Right cardiac atrium (tissue), 5 donors: Measurements from ENCODE around the gene ESR2. TPM values are rescaled to one million over a fixed set of nuclear protein-coding genes. Genes with fewer than 3 reads are reported as not detected.
"Not testable (repeated sequence)": the region's sequence is repeated elsewhere in the genome, so short reads cannot be mapped to it uniquely, and the experiment has no call there.

Experiments used
- ATAC-seq, 2 donors: fragments of 200-7000 bp; cut with Tn5 transposase; one replicate each; pipeline versions ENCODE4 v1.8.0 to v1.9.1; 2020; ENCODE audit warnings: moderate library complexity in 2 of 2, mild to moderate bottlenecking in 1 of 2
- DNase-seq, 3 donors: peaks; one replicate each; pipeline ENCODE4 v3.0.0-alpha.2; 2020
- H3K27ac ChIP-seq: one replicate; pipeline ENCODE4 v1.5.1; 2013; ENCODE audit warnings: mild to moderate bottlenecking, low read length, control low read depth, moderate library complexity
- H3K27me3 ChIP-seq: one replicate; pipeline ENCODE4 v1.6.1; 2013; ENCODE audit not compliant: control insufficient read depth, insufficient read depth
- H3K4me1 ChIP-seq: one replicate; pipeline ENCODE4 v1.6.1; 2013; ENCODE audit warnings: low read length; ENCODE audit not compliant: control insufficient read depth, insufficient read depth
- H3K4me3 ChIP-seq: one replicate; pipeline ENCODE4 v1.5.1; 2013; ENCODE audit warnings: low read length, control low read depth
- H3K9me3 ChIP-seq: one replicate; pipeline ENCODE4 v1.6.1; 2013; ENCODE audit warnings: low read length; ENCODE audit not compliant: control insufficient read depth
- WGBS: extraction: QIAGEN DNeasy Blood & Tissue Kit; methylation state at CpG from one replicate; pipeline ENCODE4 v1.1.7; 2013; 5-methylcytosine and 5-hydroxymethylcytosine counted together
- intact Hi-C, 4 donors: fragments of 100-400 bp; cut with DNase I; formaldehyde crosslinking; loops; one replicate each; pipeline versions ENCODE4 v1.11.0 to v1.14.0; 2022 to 2023
- long read RNA-seq, 4 donors: library from polyadenylated mRNA; unstranded; transcript quantifications; one replicate each; pipeline ENCODE4 v2.0.0, GENCODE V29; 2020 to 2021
- polyA plus RNA-seq: library from polyadenylated mRNA; stranded (reverse); fragments of 200-250 nt; gene quantifications from one replicate; pipeline ENCODE4 v1.2.3, GENCODE V29; 2013
- total RNA-seq, 4 donors: library from RNA; stranded (reverse); fragmentation: NEBNext Ultra II Directional; extraction: Animal tissue kit (Norgen Biotek cat#: 25700); gene quantifications; one replicate each; pipeline ENCODE4 v1.2.1, GENCODE V29; 2021
- donor health status: healthy with polysubstance abuse.
- donor health status: DM: no; HTN: yes; CAD: no.
- donor health status: DM: no; HTN: no; CAD: no.
- donor health status: DM: no; HTN: yes; CAD: no; lungs with severe emphysema.
- donor health status: DM: yes; HTN: yes; CAD: no.

The ESR2 gene
- total RNA-seq (under 1 TPM; 0.14 to 0.60 (median 0.36) TPM), polyA plus RNA-seq (0.11 TPM)
- long read RNA-seq, donor 1, partial matches to known transcripts = 0 of 4 reads
- long read RNA-seq, donor 1, other reads (novel, unspliced or antisense) = 4 of 4 reads
- long read RNA-seq, donor 2, partial matches to known transcripts = 0 of 3 reads
- long read RNA-seq, donor 2, other reads (novel, unspliced or antisense) = 3 of 3 reads
- long read RNA-seq, donor 3, partial matches to known transcripts = 0 of 2 reads
- long read RNA-seq, donor 3, other reads (novel, unspliced or antisense) = 2 of 2 reads
- long read RNA-seq, donor 4 = 0 reads

GRCh38 chr14:64293976-64294671 lies at the start of gene ESR2:
Gene ESR2 (minus strand): TSS chr14:64294371. CDS start chr14:64282985, 11,386 bp downstream.
- H3K9me3 ChIP-seq = no peaks in the 10 kb centered on the region
- H3K4me3 ChIP-seq = peak within 1 kb of the TSS; percentile 41
- H3K27me3 ChIP-seq = no peaks in the 10 kb centered on the region
- intact Hi-C loops = loop anchor here in 3 of 4 donors (2.0 to 10.0 kb wide), 3 partner anchors 129 to 135 kb away; no protein-coding TSS in a partner anchor
- DNase-seq (peak; percentile 22 to 61 (median 59)), ATAC-seq (peak; percentile 73 to 75)
- 2% methylated on average over 49 of the region's 49 CpGs for WGBS
- no peak within 1 kb of the TSS for H3K27ac ChIP-seq
- no peaks in the 10 kb centered on the region for H3K4me1 ChIP-seq

DNA sequence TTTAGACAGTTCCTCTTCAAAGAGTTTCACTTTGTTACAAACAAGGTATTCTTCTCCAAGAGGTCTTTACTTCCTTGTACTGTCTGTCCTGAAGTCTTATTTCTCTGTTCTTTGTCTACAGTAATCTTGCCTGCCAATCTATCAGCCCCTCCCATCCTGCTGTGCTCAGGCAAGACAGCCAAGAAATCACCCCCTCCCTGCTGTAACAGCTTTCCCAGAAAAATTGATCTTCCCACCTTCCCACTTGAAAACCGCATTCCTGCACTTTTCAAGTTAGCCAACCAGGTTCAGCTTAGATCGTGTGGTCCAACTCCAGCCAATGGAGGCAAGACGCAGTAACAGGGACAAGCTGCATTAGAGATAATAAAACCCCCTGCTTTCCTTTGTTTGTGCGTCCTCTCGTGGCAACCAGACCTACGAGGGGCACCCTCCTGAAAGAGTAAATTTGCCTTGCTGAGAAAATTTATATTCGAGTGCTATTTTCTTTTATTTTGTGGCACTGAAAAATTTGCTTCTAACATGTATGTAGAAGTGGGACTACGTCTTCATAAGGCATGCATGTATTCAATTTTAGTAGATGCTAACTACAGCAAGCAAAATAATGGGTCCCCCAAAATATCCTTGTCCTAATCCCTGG lies 46.5 kb upstream of the ESR2 start:
- DNase-seq (no peak), ATAC-seq (no peak)
- intact Hi-C loops = loop anchor here in 2 of 4 donors (10.0 kb wide), 3 partner anchors 134 to 294 kb away; partner anchors contain the start of genes ZBTB1 (in 1 of the 2) and ZBTB25 (in 1 of the 2)
- no peak overlapping the region for H3K4me3 ChIP-seq
- WGBS = 94% methylated on average over 8 of the region's 8 CpGs
- H3K27me3 ChIP-seq = no peaks in the 10 kb centered on the region
- H3K4me1 ChIP-seq = no peaks in the 10 kb centered on the region
- H3K27ac ChIP-seq = no peak overlapping the region
- no peaks in the 10 kb centered on the region for H3K9me3 ChIP-seq

DNA sequence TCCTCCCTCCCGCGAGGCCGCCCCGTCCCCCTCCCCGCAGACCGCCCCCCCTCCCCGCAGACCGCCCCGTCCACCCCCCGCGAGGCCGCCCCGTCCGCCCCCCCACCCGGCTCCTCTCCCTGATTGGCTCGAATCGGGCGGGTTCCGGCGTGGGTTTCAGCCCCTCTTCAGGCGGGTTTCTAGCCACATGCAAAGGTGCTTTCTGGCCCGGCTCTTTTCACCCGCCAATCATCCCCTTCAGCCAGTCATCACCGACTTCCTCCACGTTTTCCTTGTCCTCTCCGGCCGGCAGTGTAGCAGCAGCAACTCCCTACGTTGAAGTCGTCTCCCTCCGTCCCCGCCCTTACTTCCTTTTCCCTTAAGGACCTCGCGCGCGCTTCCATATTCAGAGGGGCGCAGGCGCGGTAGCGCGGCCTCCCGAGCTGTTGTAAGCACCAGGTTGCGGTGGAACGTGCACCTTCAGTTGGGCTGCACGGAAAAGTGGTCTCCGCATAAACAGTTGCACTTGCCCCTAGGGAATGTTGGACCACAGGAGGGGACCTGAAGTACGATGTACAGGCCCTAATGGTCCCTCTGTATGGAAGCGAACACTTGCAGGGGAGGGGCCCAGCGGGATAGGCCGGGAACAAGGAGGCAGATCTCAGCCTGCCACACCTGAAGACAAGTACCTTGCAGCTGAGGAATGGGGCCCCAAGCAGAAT lies 44.6 kb upstream of the ESR2 start:
- Histone ChIP-seq H3K4me1 (no peaks in the 10 kb centered on the region), H3K27me3 (no peaks in the 10 kb centered on the region), H3K27ac (peak overlapping the region; percentile 54), H3K4me3 (peak overlapping the region; percentile 68), H3K9me3 (no peaks in the 10 kb centered on the region)
- whole genome bisulfite sequencing = 2% methylated on average over 46 of the region's 49 CpGs
- DNase-seq (peak; percentile 95 to 96 (median 96)), ATAC-seq (peak; percentile 97)
- intact Hi-C loops = no loop called here

DNA sequence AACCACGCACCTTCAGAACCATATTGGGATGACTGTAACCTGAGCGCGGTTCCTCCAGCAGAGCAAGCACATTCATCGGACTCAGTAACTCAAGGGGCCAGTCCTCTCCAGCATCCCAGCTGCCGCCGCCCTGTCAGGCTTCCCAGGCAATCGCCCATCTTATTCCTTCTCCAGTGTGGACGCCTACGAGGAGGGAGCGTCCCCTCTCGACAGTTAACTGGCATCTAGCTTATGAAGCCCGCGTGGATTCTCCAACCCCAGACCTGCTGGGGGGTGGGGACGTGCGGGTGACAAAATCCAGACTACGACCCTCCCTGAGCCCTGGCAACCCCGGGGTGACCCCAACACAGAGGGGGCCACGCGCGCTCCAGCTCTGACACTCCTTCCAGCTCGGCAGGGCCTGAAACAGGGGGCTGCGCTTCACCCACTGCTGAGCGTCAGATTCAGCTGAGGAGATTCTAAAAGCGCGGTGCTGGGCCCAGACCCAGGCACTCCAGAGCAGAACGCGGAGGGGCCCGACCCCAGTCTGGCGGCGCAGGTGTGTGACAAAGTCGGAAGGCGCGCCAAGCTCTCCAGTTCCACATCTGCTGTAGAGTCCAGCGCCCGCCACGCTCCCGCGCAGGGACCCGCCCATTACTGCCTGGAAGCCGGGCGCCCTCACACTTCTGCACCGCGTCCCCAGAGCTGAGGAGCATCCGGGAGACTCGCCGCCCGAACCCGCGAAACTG lies 43.9 kb upstream of the ESR2 start:
- under 1% methylated on average over 49 of the region's 49 CpGs for WGBS
- DNase-seq (peak in 1 of 3 donors; percentile 71), ATAC-seq (peak; percentile 84 to 86)
- H3K9me3 ChIP-seq = no peaks in the 10 kb centered on the region
- H3K27ac ChIP-seq = peak overlapping the region; percentile 21
- H3K4me1 ChIP-seq = no peaks in the 10 kb centered on the region
- no peaks in the 10 kb centered on the region for H3K27me3 ChIP-seq
- H3K4me3 ChIP-seq = peak overlapping the region; percentile 68
- intact Hi-C loops = no loop called here

GRCh38 chr14:64329149-64329548 lies 35.0 kb upstream of the ESR2 start:
- ATAC-seq (no peak), DNase-seq (no peak)
- intact Hi-C loops = no loop called here
- WGBS = 82% methylated on average over 3 of the region's 3 CpGs
- Histone ChIP-seq H3K27me3 (no peaks in the 10 kb centered on the region), H3K27ac (no peak overlapping the region), H3K4me3 (no peak overlapping the region), H3K9me3 (no peaks in the 10 kb centered on the region), H3K4me1 (no peaks in the 10 kb centered on the region)

DNA sequence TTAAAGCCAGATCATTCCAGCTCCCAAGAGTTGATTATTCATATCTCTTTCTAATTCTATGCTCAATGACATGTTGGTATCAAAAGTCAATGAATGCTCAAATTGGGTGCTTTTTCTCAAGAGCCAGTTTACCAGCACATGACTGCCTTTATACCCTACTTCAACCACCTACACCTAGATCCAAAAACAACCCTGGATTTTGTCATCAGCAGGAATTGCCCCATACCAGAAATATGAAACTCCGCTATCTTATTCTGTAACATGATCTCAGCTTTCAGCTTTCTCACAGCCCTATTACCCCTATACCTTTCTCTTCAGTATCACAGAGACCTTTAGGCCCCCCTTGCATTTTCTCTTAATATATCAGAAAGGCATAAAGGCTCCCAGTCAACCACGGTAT lies 32.3 kb upstream of the ESR2 start:
- no peak for ATAC-seq
- intact Hi-C loops = no loop called here

GRCh38 chr14:64324895-64325294 lies 30.7 kb upstream of the ESR2 start:
- ATAC-seq (no peak), DNase-seq (no peak)
- Histone ChIP-seq H3K4me1 (no peaks in the 10 kb centered on the region), H3K4me3 (no peak overlapping the region), H3K9me3 (no peaks in the 10 kb centered on the region), H3K27ac (no peak overlapping the region), H3K27me3 (no peaks in the 10 kb centered on the region)
- 51% methylated on average over 1 of the region's 1 CpG for WGBS
- intact Hi-C loops = no loop called here

More for the DNA sequence above, 32.3 kb upstream of the ESR2 start:
- Histone ChIP-seq H3K4me3 (no peak overlapping the region), H3K4me1 (no peaks in the 10 kb centered on the region), H3K27me3 (no peaks in the 10 kb centered on the region), H3K9me3 (no peaks in the 10 kb centered on the region), H3K27ac (no peak overlapping the region)
- no peak for DNase-seq
- WGBS = 91% methylated on average over 2 of the region's 2 CpGs

DNA sequence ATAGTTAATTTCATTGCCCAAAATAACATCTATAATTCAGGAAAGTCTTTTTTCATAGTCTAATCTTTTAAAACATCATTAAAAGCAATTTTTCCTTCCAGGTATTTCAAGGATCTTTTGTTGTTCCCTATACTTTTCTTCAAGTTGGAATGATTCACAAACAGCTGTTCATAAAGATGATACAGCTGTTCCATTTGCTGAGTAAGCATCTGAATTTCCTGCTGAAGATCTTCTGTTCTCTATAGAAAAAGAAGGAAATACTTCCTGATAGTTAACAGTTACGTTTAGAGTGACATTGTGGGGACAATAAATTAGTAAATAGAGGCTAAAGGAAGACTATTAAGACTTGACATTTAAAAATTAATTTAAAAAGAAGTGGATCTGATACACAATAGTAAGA lies 30.3 kb upstream of the ESR2 start:
- intact Hi-C loops = no loop called here
- Histone ChIP-seq H3K27ac (no peak overlapping the region), H3K4me3 (no peak overlapping the region), H3K4me1 (no peaks in the 10 kb centered on the region), H3K9me3 (no peaks in the 10 kb centered on the region), H3K27me3 (no peaks in the 10 kb centered on the region)
- DNase-seq (no peak), ATAC-seq (no peak)
- 30% methylated on average over 1 of the region's 1 CpG for WGBS

DNA sequence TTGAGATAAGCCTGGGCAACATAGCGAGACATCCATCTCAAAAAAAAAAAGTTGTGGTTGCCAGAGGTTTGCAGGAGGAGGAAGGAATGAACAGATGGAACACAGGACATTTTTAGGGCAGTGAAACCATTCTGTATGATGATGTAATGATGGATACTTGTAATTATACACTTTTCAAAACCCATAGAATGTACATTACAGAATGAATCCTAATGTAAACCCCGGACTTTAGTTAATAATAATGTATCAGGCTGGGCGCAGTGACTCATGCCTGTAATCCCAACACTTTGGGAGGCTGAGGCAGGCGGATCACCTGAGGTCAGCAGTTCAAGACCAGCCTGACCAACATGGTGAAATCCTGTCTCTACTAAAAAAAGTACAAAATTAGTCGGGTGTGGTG lies 26.2 kb upstream of the ESR2 start:
- H3K4me1 ChIP-seq, H3K4me3 ChIP-seq, H3K27ac ChIP-seq, H3K9me3 ChIP-seq, intact Hi-C loops, ATAC-seq, DNase-seq, H3K27me3 ChIP-seq: not testable (repeated sequence)
- WGBS = 81% methylated on average over 5 of the region's 5 CpGs

GRCh38 chr14:64318695-64319094 lies 24.5 kb upstream of the ESR2 start:
- H3K4me1 ChIP-seq, ATAC-seq, H3K9me3 ChIP-seq, H3K27me3 ChIP-seq, DNase-seq, H3K27ac ChIP-seq, H3K4me3 ChIP-seq, intact Hi-C loops: not testable (repeated sequence)
- 84% methylated on average over 1 of the region's 1 CpG for WGBS
